ENCODE results near the gene PMM1. TPM values are rescaled to one million over a fixed set of nuclear protein-coding genes. Genes with fewer than 3 reads are reported as not detected.

The PMM1 gene
- total RNA-seq: 14.8 and 16.1 TPM in 2 replicates

GRCh38 chr22:41589391-41590241 lies at the start of gene PMM1:
Gene PMM1, minus strand, starts transcription at chr22:41589840. Its CDS starts 35 bp downstream, at chr22:41589805.

GRCh38 chr22:41621099-41621910 lies 31.7 kb upstream of the PMM1 start, which contains the start of gene XRCC6:
Gene XRCC6, plus strand, starts transcription at chr22:41621295. Its CDS starts 710 bp downstream, at chr22:41622005.

GRCh38 chr22:41620589-41621098 lies 31.0 kb upstream of the PMM1 start, which contains the start of gene DESI1:
Gene DESI1, minus strand, starts transcription at chr22:41621043. Its CDS starts 204 bp downstream, at chr22:41620839.

DNA sequence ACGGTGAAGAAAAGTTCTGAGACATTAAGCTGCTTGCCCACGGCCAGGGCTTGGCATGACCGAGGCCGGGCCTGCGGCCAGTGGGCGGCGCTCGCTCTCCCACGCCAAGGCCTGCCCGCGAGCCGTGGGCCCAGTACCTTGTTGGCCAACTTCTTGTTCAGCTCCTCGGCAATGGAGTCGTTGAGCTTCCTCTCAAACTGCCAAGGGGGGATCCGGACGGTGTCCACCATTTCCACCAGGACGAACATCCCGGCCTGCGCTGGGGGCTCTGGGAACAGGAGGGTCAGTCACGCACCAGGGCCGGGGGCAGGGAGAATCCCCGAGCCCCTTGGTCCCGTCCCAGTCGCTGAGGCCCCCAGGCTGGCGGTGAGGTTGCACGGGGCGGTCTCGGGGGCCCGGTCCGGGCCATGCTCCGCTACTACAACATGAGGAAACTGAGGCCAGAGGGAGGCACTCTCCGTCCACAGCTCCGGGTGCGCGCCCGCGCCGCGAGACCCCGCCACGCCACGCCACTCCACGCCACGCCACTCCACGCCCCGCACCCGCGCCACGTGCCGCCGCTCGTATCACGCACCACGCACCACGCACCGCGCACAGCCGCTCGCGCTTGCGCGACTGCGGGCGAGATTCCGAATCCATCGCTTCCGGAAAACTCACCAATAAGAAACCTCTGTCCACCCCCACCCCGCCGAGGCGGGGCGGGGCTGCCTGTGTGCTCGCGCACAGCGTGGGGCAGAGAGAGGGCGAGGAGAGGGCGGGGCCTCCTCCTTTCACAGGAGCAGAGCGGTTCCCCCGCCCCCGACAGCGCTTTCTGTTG lies 45.6 kb downstream of the PMM1 start, which contains the start of gene POLR3H:
Gene POLR3H (minus strand): TSS at position 617 of the 817 bp plus-strand sequence. CDS start 369 bp downstream, at position 248.

Other genes starting within 250 kb of the PMM1 start
- 4.8 and 5.5 TPM in 2 replicates for gene TEF, start 207.9 kb downstream of the PMM1 start, total RNA-seq
- 12.5 and 27.6 TPM in 2 replicates for gene TOB2, start 143.0 kb downstream of the PMM1 start, total RNA-seq
- gene PHF5A, start 121.1 kb downstream of the PMM1 start, total RNA-seq: 40.7 and 54.6 TPM in 2 replicates
- gene ACO2, start 120.7 kb downstream of the PMM1 start, total RNA-seq: 75.7 and 93.2 TPM in 2 replicates
- gene POLR3H, start 45.4 kb downstream of the PMM1 start, total RNA-seq: 20.5 and 22.7 TPM in 2 replicates
- 0.46 and 0.89 TPM in 2 replicates for gene CSDC2, start 28.8 kb downstream of the PMM1 start, total RNA-seq
- 11.6 and 23.2 TPM in 2 replicates for gene DESI1, start 31.2 kb upstream of the PMM1 start, total RNA-seq
- gene XRCC6, start 31.5 kb upstream of the PMM1 start, total RNA-seq: 288 and 308 TPM in 2 replicates
- gene SNU13, start 99.0 kb upstream of the PMM1 start, total RNA-seq: 65.6 and 81.0 TPM in 2 replicates
- gene MEI1, start 109.7 kb upstream of the PMM1 start, total RNA-seq: 0.28 and 0.30 TPM in 2 replicates
- 7.1 and 7.5 TPM in 2 replicates for gene CCDC134, start 210.8 kb upstream of the PMM1 start, total RNA-seq
- 52.6 and 96.5 TPM in 2 replicates for gene SREBF2, start 243.3 kb upstream of the PMM1 start, total RNA-seq

All from smooth muscle cell of the umbilical artery (primary cell).